ENCODE data around the gene PMS1. TPM values are rescaled to one million over a fixed set of nuclear protein-coding genes. Genes with fewer than 3 reads are reported as not detected.
"Not testable (repeated sequence)": the region's sequence is repeated elsewhere in the genome, so short reads cannot be mapped to it uniquely, and the experiment has no call there.

Gene PMS1
- polyA plus RNA-seq, 3 donors, result 36.3 to 47.6 (median 43.7) TPM

- not testable (repeated sequence) for DNase-seq (ENCODE audit: extremely low read depth in 1 of 11, low read depth in 9 of 11, low spot score in 4 of 11)
These were observed 108.5 kb downstream of the PMS1 start for GRCh38 chr2:189892546-189893294.

GRCh38 chr2:189896809-189897208 is 112.6 kb downstream of the PMS1 start:
- no peak for DNase-seq (ENCODE audit: extremely low read depth in 1 of 11, low read depth in 9 of 11, low spot score in 4 of 11)

GRCh38 chr2:189899101-189899500 is 114.9 kb downstream of the PMS1 start:
- no peak for DNase-seq (ENCODE audit: extremely low read depth in 1 of 11, low read depth in 9 of 11, low spot score in 4 of 11)

GRCh38 chr2:189900726-189901125 is 116.5 kb downstream of the PMS1 start:
- no peak for DNase-seq (ENCODE audit: extremely low read depth in 1 of 11, low read depth in 9 of 11, low spot score in 4 of 11)

- DNase-seq (ENCODE audit: extremely low read depth in 1 of 11, low read depth in 9 of 11, low spot score in 4 of 11), result no peak
These were observed 117.4 kb downstream of the PMS1 start for GRCh38 chr2:189901664-189902063.

GRCh38 chr2:189913821-189914220 is 129.6 kb downstream of the PMS1 start:
- peak in 1 of 11 donors; percentile 0 for DNase-seq (ENCODE audit: extremely low read depth in 1 of 11, low read depth in 9 of 11, low spot score in 4 of 11)

GRCh38 chr2:189916651-189917050 is 132.4 kb downstream of the PMS1 start:
- DNase-seq (ENCODE audit: extremely low read depth in 1 of 11, low read depth in 9 of 11, low spot score in 4 of 11), result no peak

Other genes with a start within 250 kb of the PMS1 start
- 100 to 1,000 TPM; 119 to 125 (median 120) TPM for gene SLC40A1, start 203.7 kb upstream of the PMS1 start, polyA plus RNA-seq (ENCODE audit: insufficient read length in 3 of 3)
- gene ASNSD1, start 123.0 kb upstream of the PMS1 start, polyA plus RNA-seq (ENCODE audit: insufficient read length in 3 of 3), result 10 to 100 TPM; 54.6 to 65.8 (median 58.5) TPM
- gene ANKAR, start 109.8 kb upstream of the PMS1 start, polyA plus RNA-seq (ENCODE audit: insufficient read length in 3 of 3), result 10 to 100 TPM in 1 of 3 donors, 1 to 10 TPM in 2; 7.0 to 16.4 (median 8.4) TPM
- gene OSGEPL1, start 21.7 kb upstream of the PMS1 start, polyA plus RNA-seq (ENCODE audit: insufficient read length in 3 of 3), result 10 to 100 TPM; 16.8 to 26.6 (median 22.0) TPM
- 100 to 1,000 TPM in 2 of 3 donors, 10 to 100 TPM in 1; 82.8 to 113 (median 108) TPM for gene ORMDL1, start 111 bp upstream of the PMS1 start, polyA plus RNA-seq (ENCODE audit: insufficient read length in 3 of 3)

Measured in renal cortex interstitium (tissue), 11 donors.